ENCODE results near the gene CCBE1.

The CCBE1 gene

DNA sequence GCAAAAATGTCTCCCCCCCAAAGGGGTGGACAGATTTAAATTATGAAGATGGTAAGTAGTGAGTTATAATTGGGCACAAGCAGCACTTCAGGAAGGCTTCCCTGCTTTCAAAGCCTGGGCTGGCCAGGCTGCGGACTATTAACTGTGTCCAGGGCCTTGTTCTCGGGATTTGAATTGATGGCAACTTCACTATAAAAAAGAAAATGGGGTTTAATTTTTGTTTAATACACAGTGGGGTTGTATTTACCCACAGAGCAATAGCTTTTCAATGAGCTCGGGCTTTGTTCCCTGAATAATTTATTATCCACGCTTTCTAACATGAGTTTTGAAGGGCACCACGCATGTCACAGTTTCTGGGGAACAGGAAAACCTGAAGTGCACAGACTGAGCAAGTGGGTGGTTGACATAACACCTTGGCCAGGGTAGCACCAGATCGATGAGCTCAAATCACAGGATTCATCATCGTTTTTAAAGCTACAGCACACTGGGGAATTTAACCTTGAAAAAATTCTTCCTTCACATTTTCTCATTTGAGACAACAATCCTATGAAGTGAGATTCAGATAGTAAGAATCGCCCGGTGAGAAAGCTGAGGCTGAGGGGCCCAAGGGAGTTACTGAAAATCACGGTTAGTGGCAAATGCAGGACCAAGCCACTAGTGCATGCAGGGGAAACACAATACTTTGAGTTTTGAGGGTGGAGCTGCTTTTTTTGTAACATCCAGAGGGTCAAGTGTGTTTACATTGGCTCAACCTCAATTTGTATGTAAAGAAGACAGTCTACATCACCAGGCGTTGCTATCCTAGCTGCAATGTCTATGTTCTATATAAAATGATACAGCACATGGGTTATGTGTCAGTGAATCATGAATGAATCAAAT is 309.3 kb downstream of the CCBE1 start:
- DNase-seq (ENCODE audit: extremely low spot score) = no peak
- ChIA-PET CTCF (interaction anchor here (0.7 to 1.2 kb wide), 2 partner anchors 15 to 436 kb away, joined by 3 to 6 read pairs; no protein-coding TSS in a partner anchor), POLR2A (interaction anchor here (0.8 to 1.4 kb wide), 2 partner anchors 14 to 28 kb away, joined by 3 read pairs; no protein-coding TSS in a partner anchor)
- no peak for TF ChIP-seq LEF1 (IDR thresholded peaks at IDR 0.05; ENCODE audit: borderline replicate concordance)
- TF ChIP-seq L3MBTL2 (conservative IDR thresholded peaks at IDR 0.05) = no peak
- TF ChIP-seq HDGF (IDR thresholded peaks at IDR 0.05; ENCODE audit: borderline replicate concordance) = no peak
- TF ChIP-seq ZNF384 (IDR thresholded peaks at IDR 0.05) = no peak
- TF ChIP-seq PKNOX1 (IDR thresholded peaks at IDR 0.05) = no peak
- no peak for TF ChIP-seq FOXK2 (IDR thresholded peaks at IDR 0.05)
- TF ChIP-seq TARDBP (IDR thresholded peaks at IDR 0.05) = no peak
- TF ChIP-seq CTBP1 (IDR thresholded peaks at IDR 0.05; ENCODE audit: borderline replicate concordance) = no peak
- no peak for TF ChIP-seq ARNT (IDR thresholded peaks at IDR 0.05)
- TF ChIP-seq NFRKB (IDR thresholded peaks at IDR 0.05) = no peak
- no peak for TF ChIP-seq FOXA1 (IDR thresholded peaks at IDR 0.05)
- TF ChIP-seq SUZ12 (IDR thresholded peaks at IDR 0.05) = no peak

- ChIA-PET POLR2A (interaction anchor here (0.6 to 1.4 kb wide), 2 partner anchors 15 to 27 kb away, joined by 3 read pairs; no protein-coding TSS in a partner anchor), CTCF (interaction anchor here (1.2 kb wide), 1 partner anchor 436 kb away, joined by 3 read pairs; no protein-coding TSS in a partner anchor)
- DNase-seq (ENCODE audit: extremely low spot score) = no peak
- TF ChIP-seq FOXA1 (IDR thresholded peaks at IDR 0.05) (no peak), ZNF384 (IDR thresholded peaks at IDR 0.05) (no peak), L3MBTL2 (conservative IDR thresholded peaks at IDR 0.05) (no peak), HDGF (IDR thresholded peaks at IDR 0.05; ENCODE audit: borderline replicate concordance) (no peak), SP1 (IDR thresholded peaks at IDR 0.05) (no peak), BHLHE40 (IDR thresholded peaks at IDR 0.05; ENCODE audit: borderline replicate concordance) (no peak), PKNOX1 (IDR thresholded peaks at IDR 0.05) (no peak), SUZ12 (IDR thresholded peaks at IDR 0.05) (no peak), TARDBP (IDR thresholded peaks at IDR 0.05) (no peak), ELF4 (IDR thresholded peaks at IDR 0.05) (no peak), NFRKB (IDR thresholded peaks at IDR 0.05) (no peak)
Observed at GRCh38 chr18:59386909-59387686, 310.1 kb downstream of the CCBE1 start.

DNA sequence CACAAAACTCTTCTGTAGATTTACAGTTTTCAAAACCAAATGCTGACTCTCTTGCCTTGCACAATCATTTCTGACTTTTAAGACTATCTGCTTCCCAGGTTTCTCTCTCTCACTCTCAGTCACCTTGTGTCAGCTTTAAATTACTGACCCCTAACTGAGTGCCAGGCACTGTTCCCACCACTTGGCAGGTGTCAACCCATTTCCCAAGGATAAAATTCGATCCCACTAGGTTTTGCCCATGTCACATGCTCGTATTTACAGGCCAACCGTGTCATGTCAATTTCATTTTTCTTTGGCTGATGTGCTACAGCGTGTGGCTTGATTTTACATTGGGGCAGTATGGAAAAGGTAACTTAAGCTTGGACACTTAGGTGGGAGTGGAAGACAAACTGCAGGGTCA is 312.0 kb downstream of the CCBE1 start:
- CTCF ChIA-PET = no interaction called here

GRCh38 chr18:59383851-59384250 is 313.4 kb downstream of the CCBE1 start:
- POLR2A ChIA-PET = interaction anchor here (0.9 to 1.1 kb wide), 2 partner anchors 25 to 29 kb away, joined by 3 read pairs; partner anchors contain the start of gene LMAN1
- CTCF ChIA-PET = interaction anchor here (1.4 to 1.5 kb wide), 2 partner anchors 19 to 135 kb away, joined by 3 to 4 read pairs; no protein-coding TSS in a partner anchor
- no peak for TF ChIP-seq ZNF384 (IDR thresholded peaks at IDR 0.05)
- no peak for TF ChIP-seq CTBP1 (IDR thresholded peaks at IDR 0.05; ENCODE audit: borderline replicate concordance)
- no peak for TF ChIP-seq ARNT (IDR thresholded peaks at IDR 0.05)
- no peak for TF ChIP-seq ELF4 (IDR thresholded peaks at IDR 0.05)
- no peak for TF ChIP-seq FOXM1 (IDR thresholded peaks at IDR 0.05; ENCODE audit: borderline replicate concordance)
- no peak for DNase-seq (ENCODE audit: extremely low spot score)

More for the DNA sequence above, 312.0 kb downstream of the CCBE1 start:
- POLR2A ChIA-PET = no interaction called here
- DNase-seq (ENCODE audit: extremely low spot score) = no peak
- TF ChIP-seq HDGF (IDR thresholded peaks at IDR 0.05; ENCODE audit: borderline replicate concordance) = no peak
- no peak for TF ChIP-seq TARDBP (IDR thresholded peaks at IDR 0.05)
- TF ChIP-seq ARNT (IDR thresholded peaks at IDR 0.05) = no peak
- no peak for TF ChIP-seq ZNF384 (IDR thresholded peaks at IDR 0.05)
- TF ChIP-seq SUZ12 (IDR thresholded peaks at IDR 0.05) = no peak
- no peak for TF ChIP-seq CTBP1 (IDR thresholded peaks at IDR 0.05; ENCODE audit: borderline replicate concordance)
- TF ChIP-seq ELF4 (IDR thresholded peaks at IDR 0.05) = no peak

DNA sequence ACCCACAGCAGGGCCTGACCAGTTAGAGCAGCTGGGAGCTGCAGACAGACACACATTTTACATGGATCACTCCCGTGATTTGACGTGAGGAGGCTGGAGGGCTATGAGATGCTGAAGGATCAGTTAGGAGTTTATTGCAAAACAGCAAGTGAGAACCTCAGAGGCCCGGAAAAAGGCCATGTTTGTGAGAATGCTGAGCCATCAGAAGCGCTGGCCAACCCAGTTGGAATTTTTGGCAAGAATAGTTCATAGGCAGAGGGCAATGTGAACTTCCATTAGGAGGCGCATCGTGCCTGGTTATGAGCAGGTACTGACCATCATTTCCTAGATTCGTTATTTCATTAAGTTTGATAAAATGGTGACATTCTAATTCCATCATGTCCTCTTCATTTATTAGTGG is 314.8 kb downstream of the CCBE1 start:
- no peak for TF ChIP-seq FOXM1 (IDR thresholded peaks at IDR 0.05; ENCODE audit: borderline replicate concordance)
- TF ChIP-seq PKNOX1 (IDR thresholded peaks at IDR 0.05) = no peak
- ChIA-PET POLR2A (no interaction called here), CTCF (no interaction called here)
- no peak for DNase-seq (ENCODE audit: extremely low spot score)

- no peak for DNase-seq (ENCODE audit: extremely low spot score)
- ChIA-PET CTCF (no interaction called here), POLR2A (no interaction called here)
- no peak for TF ChIP-seq TARDBP (IDR thresholded peaks at IDR 0.05)
- TF ChIP-seq SUZ12 (IDR thresholded peaks at IDR 0.05) = no peak
- TF ChIP-seq NFRKB (IDR thresholded peaks at IDR 0.05) = no peak
- no peak for TF ChIP-seq LEF1 (IDR thresholded peaks at IDR 0.05; ENCODE audit: borderline replicate concordance)
- no peak for TF ChIP-seq FOXK2 (IDR thresholded peaks at IDR 0.05)
- no peak for TF ChIP-seq FOXA1 (IDR thresholded peaks at IDR 0.05)
- no peak for TF ChIP-seq HDGF (IDR thresholded peaks at IDR 0.05; ENCODE audit: borderline replicate concordance)
- no peak for TF ChIP-seq ELF4 (IDR thresholded peaks at IDR 0.05)
- TF ChIP-seq CTBP1 (IDR thresholded peaks at IDR 0.05; ENCODE audit: borderline replicate concordance) = no peak
- no peak for TF ChIP-seq PKNOX1 (IDR thresholded peaks at IDR 0.05)
- no peak for TF ChIP-seq BHLHE40 (IDR thresholded peaks at IDR 0.05; ENCODE audit: borderline replicate concordance)
- no peak for TF ChIP-seq FOXM1 (IDR thresholded peaks at IDR 0.05; ENCODE audit: borderline replicate concordance)
- no peak for TF ChIP-seq SP1 (IDR thresholded peaks at IDR 0.05)
- no peak for TF ChIP-seq ZNF384 (IDR thresholded peaks at IDR 0.05)
- TF ChIP-seq L3MBTL2 (conservative IDR thresholded peaks at IDR 0.05) = no peak
- no peak for TF ChIP-seq ARNT (IDR thresholded peaks at IDR 0.05)
Observed at GRCh38 chr18:59381949-59382348, 315.3 kb downstream of the CCBE1 start.

Measured in HEK293T (cell line).